HG02884 (cell line): ENCODE measurements around the gene ECM2.

Source experiments
- ATAC-seq: cut with Tn5 transposase; IDR thresholded peaks from one replicate; pipeline ENCODE4 v1.9.1; 2021; ENCODE audit warnings: mild to moderate bottlenecking, moderate library complexity; ENCODE audit not compliant: unreplicated experiment

Gene ECM2

GRCh38 chr9:92468206-92468605 lies 67.6 kb downstream of the ECM2 start:
- no peak for ATAC-seq

GRCh38 chr9:92467511-92467910 lies 68.3 kb downstream of the ECM2 start:
- ATAC-seq: no peak

DNA sequence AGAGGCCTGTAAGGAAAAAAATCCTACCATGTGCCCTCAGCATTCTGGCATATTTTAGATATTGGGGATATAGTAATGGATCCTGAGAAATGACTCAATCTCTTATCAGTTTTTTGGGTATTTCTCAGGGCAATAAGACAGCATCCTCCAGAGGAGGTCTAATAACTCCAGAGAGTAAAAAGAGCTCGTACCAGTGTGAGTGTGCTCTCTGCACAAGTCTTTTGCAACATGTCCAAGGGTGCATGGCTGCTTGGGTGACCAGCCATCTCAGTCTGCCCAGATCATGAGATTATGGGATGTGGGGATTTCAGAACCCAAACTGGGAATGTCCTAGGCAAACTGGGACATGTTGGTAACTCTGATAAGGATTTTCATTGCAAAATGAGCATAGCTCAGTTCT lies 68.7 kb downstream of the ECM2 start:
- ATAC-seq: no peak

DNA sequence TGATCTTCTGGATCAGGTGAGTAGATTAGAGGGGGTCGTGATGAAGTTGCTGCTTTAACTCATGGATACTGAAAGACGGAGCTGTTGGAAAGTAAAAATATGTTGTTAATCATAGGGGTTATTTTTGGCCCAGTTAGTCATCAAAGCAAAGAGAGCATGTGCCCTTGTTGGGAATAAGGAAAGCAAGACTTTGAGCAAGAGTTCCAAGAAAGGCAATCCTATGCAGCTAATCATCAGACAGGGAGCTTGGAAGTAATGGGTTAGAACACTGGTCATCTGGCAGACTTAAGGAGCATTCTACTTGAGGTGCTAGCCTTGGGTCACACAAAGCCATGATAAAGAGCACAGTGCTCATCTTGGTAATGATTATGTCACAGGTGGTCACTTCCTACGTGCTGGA lies 71.8 kb downstream of the ECM2 start:
- no peak for ATAC-seq

DNA sequence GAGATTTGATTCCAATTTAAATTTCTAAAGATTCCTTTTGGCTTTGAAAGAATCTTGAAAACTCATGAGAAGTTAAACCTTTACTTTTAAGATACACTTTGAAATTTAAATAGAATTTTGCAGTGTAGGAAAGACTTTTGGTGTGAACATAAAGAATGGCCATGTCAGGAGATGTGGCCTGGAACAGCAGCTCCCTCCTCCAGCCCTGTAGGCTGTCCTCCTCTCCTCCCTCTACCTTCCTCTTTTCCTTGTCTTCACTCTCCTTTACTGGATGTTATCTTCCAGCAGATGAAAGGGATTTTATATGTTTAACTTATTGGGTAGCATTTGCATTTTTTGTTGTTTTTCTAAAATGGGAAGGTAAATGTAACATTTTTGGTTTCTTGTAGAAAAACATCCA lies 72.4 kb downstream of the ECM2 start:
- no peak for ATAC-seq

- no peak for ATAC-seq
Observed at GRCh38 chr9:92457576-92457975, 78.2 kb downstream of the ECM2 start.

DNA sequence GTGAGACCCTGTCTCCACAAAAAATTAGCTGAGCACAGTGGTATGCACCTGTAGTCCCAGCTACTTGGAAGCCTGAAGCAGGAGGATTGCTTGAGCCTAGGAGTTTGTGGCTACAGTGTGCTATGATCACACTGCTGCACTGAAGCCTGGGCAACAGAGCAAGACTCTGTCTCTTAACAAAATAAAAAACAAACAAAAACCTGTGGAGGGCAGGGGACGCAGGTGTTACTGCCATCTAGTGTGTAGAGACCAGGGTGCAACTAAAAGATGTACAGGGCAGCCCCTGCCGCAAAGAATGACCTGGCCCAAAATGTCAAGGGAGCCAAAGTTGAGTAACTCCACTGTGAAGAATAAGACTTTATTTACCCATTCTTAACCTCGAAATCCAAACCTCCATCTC lies 80.6 kb downstream of the ECM2 start:
- ATAC-seq: no peak

DNA sequence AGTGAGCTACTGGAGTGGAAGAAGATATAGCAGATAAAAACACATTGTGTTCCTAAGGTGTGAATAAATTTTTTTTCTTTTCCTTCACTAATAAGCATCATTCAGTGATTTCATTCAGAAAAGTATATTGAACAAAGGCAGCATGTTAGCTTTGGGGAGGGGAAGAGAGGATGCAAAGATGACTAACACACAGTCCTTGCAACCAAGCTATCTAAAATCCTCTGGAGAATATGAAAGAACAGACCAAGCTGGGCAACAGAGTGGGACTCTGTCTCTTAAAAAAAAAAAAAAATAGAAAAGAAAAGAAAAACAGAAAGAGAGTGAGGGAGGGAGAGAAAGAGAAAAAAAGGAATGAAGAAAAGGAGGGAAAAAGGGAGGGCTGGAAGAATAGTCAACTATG lies 89.3 kb downstream of the ECM2 start:
- no peak for ATAC-seq
